Activated T-cell treated with anti-CD3 and anti-CD28 coated beads, Interleukin-2, amount 50 U/mL, for 72 hours (primary cell): ENCODE data around the gene MYBPH. TPM values are rescaled to one million over a fixed set of nuclear protein-coding genes. Genes with fewer than 3 reads are reported as not detected.

Experiments
- ATAC-seq, 2 donors: fragments of 150-1000 bp; cut with Tn5 transposase; replicated peaks in 1 of 2; 2 replicates each; pipeline ENCODE4 v1.10.0; 2021; ENCODE audit warnings: moderate library complexity in 2 of 2, mild to moderate bottlenecking in 1 of 2
- DNase-seq, 2 donors: peaks; one replicate each; pipeline ENCODE4 v3.0.0; 2021 to 2022; ENCODE audit warnings: mixed read lengths in 1 of 2
- H3K27ac Mint-ChIP-seq: one replicate; pipeline ENCODE4 v1.8.0; 2022; ENCODE audit warnings: mild to moderate bottlenecking, moderate library complexity, mixed read lengths
- H3K27me3 Mint-ChIP-seq: one replicate; pipeline ENCODE4 v1.8.0; 2022; ENCODE audit warnings: low read depth, mixed read lengths
- H3K36me3 Mint-ChIP-seq, 2 donors: one replicate each; pipeline ENCODE4 v1.8.0; 2022; ENCODE audit warnings: mixed read lengths in 2 of 2, mild to moderate bottlenecking in 1 of 2; ENCODE audit not compliant: insufficient read depth in 2 of 2
- H3K4me1 Mint-ChIP-seq: one replicate; pipeline ENCODE4 v1.8.0; 2022; ENCODE audit warnings: low read depth, mixed read lengths
- H3K4me3 Mint-ChIP-seq, 2 donors: one replicate each; pipeline ENCODE4 v1.8.0; 2022; ENCODE audit warnings: mild to moderate bottlenecking in 2 of 2, mixed read lengths in 2 of 2, moderate library complexity in 2 of 2
- H3K9me3 Mint-ChIP-seq, 2 donors: one replicate each; pipeline ENCODE4 v1.8.0; 2022; ENCODE audit warnings: mixed read lengths in 2 of 2
- total RNA-seq, 2 donors: library from RNA; stranded (reverse); gene quantifications; one replicate each; pipeline ENCODE4 v1.2.3, GENCODE V29; 2022

Gene MYBPH
- total RNA-seq, 2 donors from 2014 or later: not detected

DNA sequence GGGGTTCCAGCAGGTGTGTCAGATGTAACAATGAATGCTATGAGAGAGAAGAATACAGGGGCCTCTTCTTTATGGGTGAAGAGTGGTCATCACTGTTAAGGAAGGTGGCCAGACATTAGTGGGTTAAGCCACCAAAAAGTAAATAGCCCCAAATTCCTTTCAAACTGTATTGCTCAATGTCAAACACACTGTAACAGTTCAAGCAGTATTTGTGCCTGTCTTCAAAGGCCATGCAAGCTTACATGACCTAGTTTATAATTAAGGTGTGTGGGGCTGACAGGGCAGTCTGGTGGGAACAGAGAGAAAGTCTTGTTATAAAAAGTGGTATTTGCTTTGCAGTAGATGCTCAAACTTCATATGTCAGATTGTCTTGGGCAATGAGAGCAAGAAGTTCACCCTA is 35.4 kb upstream of the MYBPH start:
- Mint-ChIP-seq H3K9me3 (no peaks in the 10 kb centered on the region), H3K27ac (no peak overlapping the region), H3K4me1 (peaks cover 1% of the 10 kb centered on the region), H3K36me3 (no peaks in the 10 kb centered on the region), H3K4me3 (no peak overlapping the region), H3K27me3 (peaks cover 16% of the 10 kb centered on the region)
- ATAC-seq (no peak), DNase-seq (no peak)

DNA sequence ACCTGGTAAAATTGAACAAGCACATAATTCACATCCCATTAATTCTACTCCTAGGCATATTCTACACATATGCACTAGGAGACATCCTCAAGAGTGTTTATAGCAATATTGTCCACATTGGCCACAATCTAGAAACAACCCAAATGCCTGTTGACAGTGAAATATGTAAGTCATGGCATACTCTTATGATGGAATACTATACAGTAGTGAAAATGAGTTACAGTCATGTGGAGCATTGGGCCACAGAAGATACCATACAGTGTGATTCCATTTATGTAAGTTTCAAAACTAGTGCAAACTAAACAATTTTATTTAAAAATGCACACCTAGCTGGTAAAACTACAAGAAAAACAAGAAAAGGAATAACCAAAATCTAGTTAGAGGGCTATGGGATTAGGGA is 34.7 kb upstream of the MYBPH start:
- Mint-ChIP-seq H3K27me3 (peaks cover 13% of the 10 kb centered on the region), H3K27ac (no peak overlapping the region), H3K4me1 (no peaks in the 10 kb centered on the region), H3K9me3 (no peaks in the 10 kb centered on the region), H3K36me3 (no peaks in the 10 kb centered on the region), H3K4me3 (no peak overlapping the region)
- DNase-seq (no peak), ATAC-seq (no peak)

- ATAC-seq (no peak), DNase-seq (no peak)
- Mint-ChIP-seq H3K27ac (no peak overlapping the region), H3K27me3 (peaks cover 14% of the 10 kb centered on the region), H3K4me1 (no peaks in the 10 kb centered on the region), H3K4me3 (no peak overlapping the region), H3K36me3 (no peaks in the 10 kb centered on the region), H3K9me3 (peaks cover 0 to 1% of the 10 kb centered on the region in 2 donors)
Measured at GRCh38 chr1:203208181-203208580, 32.6 kb upstream of the MYBPH start.

GRCh38 chr1:203207751-203208150 is 32.1 kb upstream of the MYBPH start:
- no peak for ATAC-seq
- Mint-ChIP-seq H3K9me3 (peaks cover 0 to 1% of the 10 kb centered on the region in 2 donors), H3K36me3 (no peaks in the 10 kb centered on the region), H3K27me3 (peaks cover 17% of the 10 kb centered on the region), H3K4me1 (no peaks in the 10 kb centered on the region), H3K27ac (no peak overlapping the region), H3K4me3 (no peak overlapping the region)
- no peak for DNase-seq

DNA sequence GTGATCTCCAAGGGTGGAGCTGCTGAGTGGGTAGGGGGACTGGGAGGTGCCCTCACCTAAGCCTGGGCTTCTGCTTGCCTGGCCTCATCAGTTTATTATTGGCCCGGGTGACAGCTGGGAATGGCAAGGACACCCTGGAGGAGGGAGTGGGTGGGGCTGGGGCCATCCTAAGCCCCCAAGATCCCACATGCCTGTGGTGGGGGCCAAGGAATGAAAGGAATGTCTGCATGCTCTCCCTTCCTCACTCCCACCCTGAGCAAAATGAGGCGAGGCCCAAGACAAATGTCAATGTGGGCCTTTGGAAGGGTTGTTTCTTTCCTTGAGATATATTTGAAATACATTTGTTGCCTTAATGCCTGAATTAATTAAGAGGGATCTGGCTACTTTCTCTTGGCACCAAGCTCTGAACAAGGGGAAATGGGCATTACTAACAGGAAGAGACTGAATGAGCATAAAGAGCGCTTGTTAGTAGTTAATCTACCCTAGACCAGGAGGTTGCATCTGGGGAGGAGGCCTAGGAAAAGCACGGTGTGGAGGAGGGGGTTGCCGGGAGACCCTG is 30.6 kb upstream of the MYBPH start:
- no peaks in the 10 kb centered on the region for H3K4me1 Mint-ChIP-seq
- DNase-seq: no peak

GRCh38 chr1:203204756-203205155 is 29.1 kb upstream of the MYBPH start:
- peaks cover 0 to 1% of the 10 kb centered on the region in 2 donors for H3K9me3 Mint-ChIP-seq
- no peaks in the 10 kb centered on the region for H3K4me1 Mint-ChIP-seq
- no peak overlapping the region for H3K4me3 Mint-ChIP-seq
- H3K27me3 Mint-ChIP-seq: peaks cover 30% of the 10 kb centered on the region
- no peak overlapping the region for H3K27ac Mint-ChIP-seq
- no peak for ATAC-seq
- DNase-seq: no peak
- no peaks in the 10 kb centered on the region for H3K36me3 Mint-ChIP-seq

More for the DNA sequence above, 30.6 kb upstream of the MYBPH start:
- H3K36me3 Mint-ChIP-seq: no peaks in the 10 kb centered on the region
- H3K27ac Mint-ChIP-seq: no peak overlapping the region
- no peak for ATAC-seq
- peaks cover 17% of the 10 kb centered on the region for H3K27me3 Mint-ChIP-seq
- H3K4me3 Mint-ChIP-seq: no peak overlapping the region
- peaks cover 0 to 1% of the 10 kb centered on the region in 2 donors for H3K9me3 Mint-ChIP-seq

- DNase-seq (no peak), ATAC-seq (no peak)
- no peaks in the 10 kb centered on the region for H3K4me1 Mint-ChIP-seq
- peaks cover 0 to 1% of the 10 kb centered on the region in 2 donors for H3K9me3 Mint-ChIP-seq
- H3K27ac Mint-ChIP-seq: no peak overlapping the region
- no peak overlapping the region for H3K4me3 Mint-ChIP-seq
- peaks cover 29% of the 10 kb centered on the region for H3K27me3 Mint-ChIP-seq
- H3K36me3 Mint-ChIP-seq: no peaks in the 10 kb centered on the region
Measured at GRCh38 chr1:203202431-203203245, 27.0 kb upstream of the MYBPH start.

DNA sequence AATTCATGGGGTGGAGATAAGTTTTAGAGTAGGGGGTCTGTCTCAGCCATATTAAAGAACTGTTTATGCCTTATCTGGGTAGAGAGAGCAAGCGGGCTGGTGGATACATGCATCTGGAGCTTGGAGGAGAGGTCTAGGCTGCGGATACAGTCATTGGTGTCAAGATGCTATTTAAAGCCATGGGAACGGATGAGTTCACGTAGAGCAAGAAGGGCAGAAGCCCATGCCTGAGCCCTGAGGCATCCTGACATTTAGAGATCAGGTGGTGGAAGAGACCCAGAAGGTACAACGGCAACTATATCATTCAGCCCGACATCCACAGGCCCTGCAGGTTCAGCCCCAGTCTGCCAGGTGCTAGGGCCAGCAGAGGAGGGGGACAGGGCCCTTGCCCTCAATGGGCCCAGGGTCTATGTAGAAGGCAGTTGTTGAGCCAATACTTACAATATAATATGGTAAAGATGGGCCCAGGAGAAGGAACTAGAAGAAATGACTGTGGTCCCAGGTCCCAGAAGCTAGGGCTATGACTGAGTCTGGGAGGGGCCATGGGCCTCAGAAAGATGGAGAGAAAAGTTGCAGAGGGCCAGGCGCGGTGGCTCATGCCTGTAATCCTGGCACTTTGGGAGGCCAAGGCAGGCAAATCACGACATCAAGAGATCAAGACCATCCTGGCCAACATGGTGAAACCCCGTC is 26.0 kb upstream of the MYBPH start:
- Mint-ChIP-seq H3K4me3 (no peak overlapping the region), H3K27ac (no peak overlapping the region), H3K36me3 (no peaks in the 10 kb centered on the region), H3K4me1 (no peaks in the 10 kb centered on the region), H3K27me3 (peaks cover 24% of the 10 kb centered on the region), H3K9me3 (peaks cover 0 to 1% of the 10 kb centered on the region in 2 donors)
- ATAC-seq (no peak), DNase-seq (no peak)

DNA sequence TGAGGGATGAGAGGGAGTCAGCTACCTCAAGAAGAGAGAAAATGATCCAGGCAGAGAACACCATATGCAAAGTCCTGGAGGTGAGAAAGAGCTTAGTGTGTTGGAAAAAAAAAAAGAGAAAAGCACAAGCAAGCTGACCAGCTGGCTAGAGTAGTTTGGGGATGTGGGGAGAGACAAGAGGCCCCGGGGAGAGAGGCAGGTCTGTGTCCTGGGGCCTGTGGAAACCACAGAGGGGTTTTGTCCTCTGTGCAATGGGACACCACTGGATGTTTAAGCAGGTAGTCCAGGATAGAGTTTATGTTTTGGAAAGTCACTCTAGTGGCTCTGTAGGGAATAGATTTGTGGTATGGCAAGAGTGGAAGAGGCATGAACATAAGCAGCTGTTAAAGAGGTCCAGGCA is 25.3 kb upstream of the MYBPH start:
- Mint-ChIP-seq H3K4me3 (no peak overlapping the region), H3K36me3 (no peaks in the 10 kb centered on the region), H3K27me3 (peaks cover 24% of the 10 kb centered on the region), H3K27ac (no peak overlapping the region), H3K4me1 (no peaks in the 10 kb centered on the region), H3K9me3 (peaks cover 0 to 1% of the 10 kb centered on the region in 2 donors)
- ATAC-seq (no peak), DNase-seq (no peak)

GRCh38 chr1:203199816-203200571 is 24.4 kb upstream of the MYBPH start:
- Mint-ChIP-seq H3K27ac (no peak overlapping the region), H3K36me3 (no peaks in the 10 kb centered on the region), H3K4me1 (no peaks in the 10 kb centered on the region), H3K27me3 (peaks cover 24% of the 10 kb centered on the region), H3K4me3 (no peak overlapping the region), H3K9me3 (peaks cover 0 to 1% of the 10 kb centered on the region in 2 donors)
- ATAC-seq: no peak
- no peak for DNase-seq

DNA sequence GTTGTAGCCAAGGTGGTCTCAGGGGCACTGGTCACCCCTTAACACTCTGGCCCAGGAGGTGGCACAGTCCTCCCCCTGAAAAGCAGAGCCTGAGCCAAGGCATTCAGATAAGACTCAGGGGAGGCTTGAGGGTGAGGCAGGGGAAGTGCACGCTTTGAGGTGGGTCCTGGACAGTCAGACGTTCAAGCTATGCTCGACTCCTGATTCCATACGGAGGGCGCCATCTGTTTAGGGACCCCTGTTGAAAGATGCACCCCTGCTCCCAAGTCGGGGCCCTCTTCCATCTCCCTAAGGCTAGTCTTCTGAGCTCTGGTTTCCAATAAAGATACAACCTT is 23.8 kb upstream of the MYBPH start:
- H3K9me3 Mint-ChIP-seq: peaks cover 0 to 1% of the 10 kb centered on the region in 2 donors
- no peaks in the 10 kb centered on the region for H3K4me1 Mint-ChIP-seq
- H3K27me3 Mint-ChIP-seq: peaks cover 24% of the 10 kb centered on the region
- H3K4me3 Mint-ChIP-seq: no peak overlapping the region
- H3K36me3 Mint-ChIP-seq: no peaks in the 10 kb centered on the region
- H3K27ac Mint-ChIP-seq: no peak overlapping the region
- no peak for ATAC-seq
- DNase-seq: no peak

DNA sequence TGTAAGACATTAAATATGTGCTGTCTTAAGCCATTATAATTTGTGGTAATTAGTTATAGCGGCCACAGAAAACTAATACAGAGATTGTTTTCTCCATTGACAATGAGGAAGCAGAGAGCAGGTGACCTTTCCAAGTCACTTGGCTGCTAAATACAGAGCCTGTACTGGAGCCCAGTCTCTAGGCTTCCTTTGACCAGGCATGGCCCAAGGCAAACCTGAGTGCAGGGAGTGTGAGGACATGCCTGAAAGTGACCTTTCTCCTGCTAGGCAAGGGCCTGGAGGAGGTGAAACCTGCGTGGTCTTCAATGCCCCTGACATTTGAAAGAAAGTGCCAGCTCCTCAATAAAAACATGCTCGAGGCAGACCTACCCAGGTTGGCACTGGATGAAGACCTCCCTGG is 23.4 kb upstream of the MYBPH start:
- ATAC-seq: no peak
- Mint-ChIP-seq H3K27ac (no peak overlapping the region), H3K4me3 (no peak overlapping the region)

DNA sequence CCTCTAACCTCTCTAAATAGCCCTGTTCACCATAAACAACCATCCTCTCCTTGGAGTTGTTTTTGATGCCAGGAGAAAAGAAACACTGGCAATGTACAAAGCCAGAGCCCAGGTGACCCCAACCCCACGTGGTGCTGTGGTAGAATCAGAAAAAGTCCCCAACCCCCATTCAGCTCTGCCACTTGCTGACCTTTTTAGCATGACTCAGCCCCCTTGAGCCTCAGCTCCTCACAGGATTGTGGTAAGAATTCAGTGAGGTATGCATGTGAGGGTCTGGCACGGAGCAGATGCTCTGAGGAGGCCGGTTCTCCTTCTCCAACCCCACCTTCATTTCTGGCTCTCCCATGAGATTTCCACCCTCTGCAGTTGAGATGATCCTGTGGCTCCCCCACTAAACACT is 22.0 kb upstream of the MYBPH start:
- no peaks in the 10 kb centered on the region for H3K4me1 Mint-ChIP-seq
- ATAC-seq (no peak), DNase-seq (no peak)
- no peak overlapping the region for H3K4me3 Mint-ChIP-seq
- H3K27me3 Mint-ChIP-seq: peaks cover 14% of the 10 kb centered on the region
- H3K9me3 Mint-ChIP-seq: no peaks in the 10 kb centered on the region
- H3K36me3 Mint-ChIP-seq: no peaks in the 10 kb centered on the region
- no peak overlapping the region for H3K27ac Mint-ChIP-seq

More for the DNA sequence above, 23.4 kb upstream of the MYBPH start:
- H3K4me1 Mint-ChIP-seq: no peaks in the 10 kb centered on the region
- DNase-seq: no peak
- peaks cover 24% of the 10 kb centered on the region for H3K27me3 Mint-ChIP-seq
- peaks cover 0 to 1% of the 10 kb centered on the region in 2 donors for H3K9me3 Mint-ChIP-seq
- no peaks in the 10 kb centered on the region for H3K36me3 Mint-ChIP-seq
